Measurements from ENCODE around the gene NTF3.

The NTF3 gene

GRCh38 chr12:5459051-5459782 is 27.3 kb downstream of the NTF3 start:
- no peak for DNase-seq

GRCh38 chr12:5460817-5461216 is 28.9 kb downstream of the NTF3 start:
- DNase-seq, result no peak

GRCh38 chr12:5461966-5462365 is 30.1 kb downstream of the NTF3 start:
- DNase-seq, result no peak

GRCh38 chr12:5464096-5464495 is 32.2 kb downstream of the NTF3 start:
- no peak for DNase-seq

- DNase-seq, result no peak
Observed at GRCh38 chr12:5465384-5465783, 33.5 kb downstream of the NTF3 start.

GRCh38 chr12:5466521-5466960 is 34.6 kb downstream of the NTF3 start:
- DNase-seq, result no peak

GRCh38 chr12:5467931-5468330 is 36.0 kb downstream of the NTF3 start:
- DNase-seq, result no peak

- DNase-seq, result no peak
Observed at GRCh38 chr12:5470221-5470620, 38.3 kb downstream of the NTF3 start.

GRCh38 chr12:5470703-5471102 is 38.8 kb downstream of the NTF3 start:
- no peak for DNase-seq

- no peak for DNase-seq
Observed at GRCh38 chr12:5473076-5473782, 41.3 kb downstream of the NTF3 start.

- no peak for DNase-seq
Observed at GRCh38 chr12:5473783-5474116, 41.8 kb downstream of the NTF3 start.

GRCh38 chr12:5476356-5476755 is 44.4 kb downstream of the NTF3 start:
- DNase-seq, result no peak

- no peak for DNase-seq
Observed at GRCh38 chr12:5478081-5478706, 46.3 kb downstream of the NTF3 start.

- DNase-seq, result no peak
Observed at GRCh38 chr12:5479761-5480160, 47.9 kb downstream of the NTF3 start.

GRCh38 chr12:5480218-5480937 is 48.5 kb downstream of the NTF3 start:
- no peak for DNase-seq

- no peak for DNase-seq
Observed at GRCh38 chr12:5480938-5481303, 49.0 kb downstream of the NTF3 start.

- DNase-seq, result no peak
Observed at GRCh38 chr12:5481645-5482044, 49.7 kb downstream of the NTF3 start.

GRCh38 chr12:5484426-5484825 is 52.5 kb downstream of the NTF3 start:
- no peak for DNase-seq

- no peak for DNase-seq
Observed at GRCh38 chr12:5485454-5485853, 53.5 kb downstream of the NTF3 start.

- no peak for DNase-seq
Observed at GRCh38 chr12:5487076-5487475, 55.2 kb downstream of the NTF3 start.

- DNase-seq, result no peak
Observed at GRCh38 chr12:5487948-5488625, 56.2 kb downstream of the NTF3 start.

GRCh38 chr12:5488626-5488955 is 56.7 kb downstream of the NTF3 start:
- no peak for DNase-seq

GRCh38 chr12:5489017-5489416 is 57.1 kb downstream of the NTF3 start:
- DNase-seq, result no peak

All from CD4-positive, alpha-beta T cell treated with Interleukin-17A for 4 hours (primary cell).